H9 (cell line): ENCODE data around the gene ONECUT3. TPM values are rescaled to one million over a fixed set of nuclear protein-coding genes. Genes with fewer than 3 reads are reported as not detected.

ENCODE experiments used
- DNase-seq: peaks from one replicate; pipeline ENCODE4 v3.0.0-alpha.2; 2017
- H2AFZ ChIP-seq: one replicate; pipeline ENCODE4 v1.6.1; 2013; ENCODE audit warnings: mild to moderate bottlenecking, low read length, control low read depth, moderate library complexity
- H2AK5ac ChIP-seq: 2 replicates; pipeline ENCODE4 v1.6.1; 2013; ENCODE audit warnings: low read length, control low read depth, mixed read lengths; ENCODE audit not compliant: insufficient read length
- H2BK120ac ChIP-seq: one replicate; pipeline ENCODE4 v1.6.1; 2013; ENCODE audit warnings: low read depth, mild to moderate bottlenecking, low read length, control low read depth, inconsistent platforms; ENCODE audit not compliant: poor library complexity, severe bottlenecking
- H2BK12ac ChIP-seq: 2 replicates; pipeline ENCODE4 v1.6.1; 2013; ENCODE audit warnings: low read length, control low read depth, mixed read lengths, low read depth; ENCODE audit not compliant: insufficient read length
- H2BK15ac ChIP-seq: 2 replicates; pipeline ENCODE4 v1.6.1; 2013; ENCODE audit warnings: low read depth, low read length, control low read depth
- H2BK20ac ChIP-seq: one replicate; pipeline ENCODE4 v1.6.1; 2013; ENCODE audit warnings: low read depth, mild to moderate bottlenecking, low read length, control low read depth, inconsistent platforms; ENCODE audit not compliant: poor library complexity, severe bottlenecking
- H2BK5ac ChIP-seq: 2 replicates; pipeline ENCODE4 v1.6.1; 2013; ENCODE audit warnings: low read length, control low read depth, mixed read lengths; ENCODE audit not compliant: insufficient read length
- H3K14ac ChIP-seq: 2 replicates; pipeline ENCODE4 v1.6.1; 2013; ENCODE audit warnings: low read length, control low read depth; ENCODE audit not compliant: insufficient read depth
- H3K18ac ChIP-seq: 2 replicates; pipeline ENCODE4 v1.6.1; 2013; ENCODE audit warnings: low read depth, mild to moderate bottlenecking, mixed read lengths, low read length, control low read depth; ENCODE audit not compliant: insufficient read length
- H3K23ac ChIP-seq: 2 replicates; pipeline ENCODE4 v1.6.1; 2013; ENCODE audit warnings: low read length, control low read depth, mixed read lengths, low read depth; ENCODE audit not compliant: insufficient read length
- H3K23me2 ChIP-seq: 2 replicates; pipeline ENCODE4 v1.6.1; 2013; ENCODE audit warnings: low read depth, mild to moderate bottlenecking, mixed read lengths, low read length, control low read depth; ENCODE audit not compliant: insufficient read length, poor library complexity, severe bottlenecking
- H3K27ac ChIP-seq: 2 replicates; pipeline ENCODE4 v1.5.1; 2013; ENCODE audit warnings: low read length, control low read depth, mixed read lengths, low read depth; ENCODE audit not compliant: insufficient read length
- H3K27me3 ChIP-seq: 2 replicates; pipeline ENCODE4 v1.6.1; 2013; ENCODE audit warnings: low read length, control low read depth, inconsistent platforms; ENCODE audit not compliant: insufficient read depth
- H3K4ac ChIP-seq: 2 replicates; pipeline ENCODE4 v1.6.1; 2013; ENCODE audit warnings: low read depth, mild to moderate bottlenecking, control low read depth, inconsistent platforms, low read length, moderate library complexity
- H3K4me1 ChIP-seq: 2 replicates; pipeline ENCODE4 v1.6.1; 2013; ENCODE audit warnings: low read length, control low read depth, inconsistent platforms; ENCODE audit not compliant: insufficient read depth
- H3K4me2 ChIP-seq: 2 replicates; pipeline ENCODE4 v1.6.1; 2013; ENCODE audit warnings: low read length, control low read depth, mixed read lengths; ENCODE audit not compliant: insufficient read length, insufficient read depth
- H3K56ac ChIP-seq: 2 replicates; pipeline ENCODE4 v1.6.1; 2013; ENCODE audit warnings: low read depth, mild to moderate bottlenecking, mixed read lengths, low read length, control low read depth; ENCODE audit not compliant: insufficient read length
- H3K79me1 ChIP-seq: 2 replicates; pipeline ENCODE4 v1.6.1; 2013; ENCODE audit warnings: low read depth, mild to moderate bottlenecking, moderate library complexity, low read length, control low read depth, inconsistent platforms; ENCODE audit not compliant: insufficient read depth, poor library complexity, severe bottlenecking
- H3K79me2 ChIP-seq: 2 replicates; pipeline ENCODE4 v1.6.1; 2013; ENCODE audit warnings: low read length, control low read depth, inconsistent platforms; ENCODE audit not compliant: insufficient read depth
- H3K9ac ChIP-seq: 2 replicates; pipeline ENCODE4 v1.6.1; 2013; ENCODE audit warnings: low read length, control low read depth, mixed read lengths; ENCODE audit not compliant: insufficient read length; ENCODE audit errors: extremely low read depth
- H3K9me3 ChIP-seq: one replicate; pipeline ENCODE4 v1.6.1; 2013; ENCODE audit warnings: low read depth, low read length, inconsistent platforms; ENCODE audit not compliant: control insufficient read depth
- H3T11ph ChIP-seq: one replicate; pipeline ENCODE4 v1.6.1; 2013; ENCODE audit warnings: mild to moderate bottlenecking, low read length, control low read depth, inconsistent platforms
- H4K20me1 ChIP-seq: one replicate; pipeline ENCODE4 v1.6.1; 2013; ENCODE audit not compliant: control insufficient read depth, insufficient read length, insufficient read depth
- H4K5ac ChIP-seq: 2 replicates; pipeline ENCODE4 v1.6.1; 2013; ENCODE audit warnings: low read depth, mild to moderate bottlenecking, mixed read lengths, low read length, control low read depth; ENCODE audit not compliant: insufficient read length
- H4K8ac ChIP-seq: replicated peaks from 2 replicates; pipeline ENCODE4 v1.6.1; 2013; ENCODE audit warnings: low read length, control low read depth, mixed read lengths, low read depth; ENCODE audit not compliant: insufficient read length
- H4K91ac ChIP-seq: 2 replicates; pipeline ENCODE4 v1.6.1; 2013; ENCODE audit warnings: low read depth, mild to moderate bottlenecking, moderate library complexity, mixed read lengths, low read length, control low read depth; ENCODE audit not compliant: insufficient read length
- H3K27ac Mint-ChIP-seq, 3 experiments: 2 replicates in 2 of 3; 3 replicates in 1 of 3; pipeline ENCODE4 v1.8.0; 2020 to 2021; ENCODE audit warnings: mixed read lengths in 3 of 3, mild to moderate bottlenecking in 1 of 3, moderate library complexity in 1 of 3
- H3K27me3 Mint-ChIP-seq: 2 replicates; pipeline ENCODE4 v1.8.0; 2021; ENCODE audit warnings: low read depth, mild to moderate bottlenecking, moderate library complexity, mixed read lengths
- H3K36me3 Mint-ChIP-seq, 3 experiments: 2 replicates in 2 of 3; 3 replicates in 1 of 3; pipeline ENCODE4 v1.8.0; 2020 to 2021; ENCODE audit warnings: low read depth in 3 of 3, mixed read lengths in 3 of 3; ENCODE audit not compliant: insufficient read depth in 1 of 3
- H3K4me1 Mint-ChIP-seq, 2 experiments: 2 replicates each; pipeline ENCODE4 v1.8.0; 2020; ENCODE audit warnings: mixed read lengths in 2 of 2
- H3K4me3 Mint-ChIP-seq, 2 experiments: 2 replicates in 1 of 2; 3 replicates in 1 of 2; pipeline ENCODE4 v1.8.0; 2020 to 2021; ENCODE audit warnings: mild to moderate bottlenecking in 2 of 2, mixed read lengths in 2 of 2, moderate library complexity in 1 of 2
- H3K9me3 Mint-ChIP-seq, 2 experiments: 2 replicates in 1 of 2; 3 replicates in 1 of 2; pipeline ENCODE4 v1.8.0; 2020; ENCODE audit warnings: mild to moderate bottlenecking in 2 of 2, mixed read lengths in 2 of 2, moderate library complexity in 1 of 2
- WGBS: extraction: QIAGEN DNeasy Blood & Tissue Kit; methylation state at CpG from one replicate; pipeline ENCODE4 v1.1.7; 2013; ENCODE audit warnings: missing lambda C conversion rate, low lambda C conversion rate, mixed read lengths; ENCODE audit not compliant: insufficient read length; ENCODE audit errors: extremely low coverage; 5-methylcytosine and 5-hydroxymethylcytosine counted together
- total RNA-seq: library from RNA; stranded (reverse); gene quantifications from 2 replicates; pipeline ENCODE4 v1.2.1, GENCODE V29; 2021
- TF ChIP-seq, protein P1 (sequence below): fragments of 200-600 bp; sonication (generic); conservative IDR thresholded peaks from 3 replicates; pipeline ENCODE4 v1.8.0; 2021; ENCODE audit warnings: antibody characterized with exemption, mild to moderate bottlenecking

Gene ONECUT3
- total RNA-seq, 1 experiment from 2014 or later: 0.04 TPM

DNA sequence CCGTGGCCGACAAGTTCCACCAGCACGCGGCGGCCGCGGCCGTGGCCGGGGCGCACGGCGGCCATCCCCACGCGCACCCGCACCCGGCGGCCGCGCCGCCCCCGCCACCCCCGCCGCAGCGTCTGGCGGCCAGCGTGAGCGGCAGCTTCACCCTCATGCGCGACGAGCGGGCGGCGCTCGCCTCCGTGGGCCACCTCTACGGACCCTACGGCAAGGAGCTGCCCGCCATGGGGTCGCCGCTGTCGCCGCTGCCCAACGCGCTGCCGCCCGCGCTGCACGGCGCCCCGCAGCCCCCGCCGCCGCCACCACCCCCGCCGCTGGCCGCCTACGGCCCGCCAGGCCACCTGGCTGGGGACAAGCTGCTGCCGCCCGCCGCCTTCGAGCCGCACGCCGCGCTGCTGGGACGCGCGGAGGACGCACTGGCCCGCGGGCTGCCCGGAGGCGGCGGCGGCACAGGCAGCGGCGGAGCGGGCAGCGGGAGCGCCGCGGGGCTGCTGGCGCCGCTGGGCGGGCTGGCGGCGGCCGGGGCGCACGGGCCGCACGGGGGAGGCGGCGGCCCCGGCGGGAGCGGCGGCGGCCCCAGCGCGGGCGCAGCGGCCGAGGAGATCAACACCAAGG lies 821 bp downstream of the ONECUT3 start:
- no peak overlapping the region for H2BK15ac ChIP-seq
- no peak overlapping the region for H3K4ac ChIP-seq
- no peak overlapping the region for H3K27ac ChIP-seq
- no peak overlapping the region for H4K5ac ChIP-seq
- H2AK5ac ChIP-seq: no peak overlapping the region
- no peak overlapping the region for H3K18ac ChIP-seq
- Mint-ChIP-seq H3K27me3 (peaks cover 90% of the 10 kb centered on the region), H3K27ac (no peak overlapping the region), H3K36me3 (no peaks in the 10 kb centered on the region; a peak in 1 of 7 replicates), H3K4me3 (no peak overlapping the region), H3K9me3 (peaks cover 2 to 6% of the 10 kb centered on the region in 2 experiments; a peak in 4 of 5 replicates), H3K4me1 (peaks cover 2 to 28% of the 10 kb centered on the region in 2 experiments)
- peaks cover 2% of the 10 kb centered on the region for H3K23me2 ChIP-seq
- H3T11ph ChIP-seq: no peak overlapping the region
- H3K14ac ChIP-seq: no peak overlapping the region
- H4K8ac ChIP-seq: no peak overlapping the region
- H3K9me3 ChIP-seq: no peaks in the 10 kb centered on the region
- no peak overlapping the region for H2AFZ ChIP-seq
- no peak overlapping the region for H4K91ac ChIP-seq
- H2BK20ac ChIP-seq: no peak overlapping the region
- no peak overlapping the region for H2BK120ac ChIP-seq
- no peak overlapping the region for H3K23ac ChIP-seq
- no peak overlapping the region for H2BK5ac ChIP-seq
- WGBS: no CpG with 5 or more reads among the region's 105 CpGs
- H3K4me2 ChIP-seq: no peak overlapping the region
- TF ChIP-seq, protein P1, sequence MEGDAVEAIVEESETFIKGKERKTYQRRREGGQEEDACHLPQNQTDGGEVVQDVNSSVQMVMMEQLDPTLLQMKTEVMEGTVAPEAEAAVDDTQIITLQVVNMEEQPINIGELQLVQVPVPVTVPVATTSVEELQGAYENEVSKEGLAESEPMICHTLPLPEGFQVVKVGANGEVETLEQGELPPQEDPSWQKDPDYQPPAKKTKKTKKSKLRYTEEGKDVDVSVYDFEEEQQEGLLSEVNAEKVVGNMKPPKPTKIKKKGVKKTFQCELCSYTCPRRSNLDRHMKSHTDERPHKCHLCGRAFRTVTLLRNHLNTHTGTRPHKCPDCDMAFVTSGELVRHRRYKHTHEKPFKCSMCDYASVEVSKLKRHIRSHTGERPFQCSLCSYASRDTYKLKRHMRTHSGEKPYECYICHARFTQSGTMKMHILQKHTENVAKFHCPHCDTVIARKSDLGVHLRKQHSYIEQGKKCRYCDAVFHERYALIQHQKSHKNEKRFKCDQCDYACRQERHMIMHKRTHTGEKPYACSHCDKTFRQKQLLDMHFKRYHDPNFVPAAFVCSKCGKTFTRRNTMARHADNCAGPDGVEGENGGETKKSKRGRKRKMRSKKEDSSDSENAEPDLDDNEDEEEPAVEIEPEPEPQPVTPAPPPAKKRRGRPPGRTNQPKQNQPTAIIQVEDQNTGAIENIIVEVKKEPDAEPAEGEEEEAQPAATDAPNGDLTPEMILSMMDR: no peak
- DNase-seq: no peak
- no peaks in the 10 kb centered on the region for H4K20me1 ChIP-seq
- no peak overlapping the region for H3K9ac ChIP-seq
- peaks cover 90% of the 10 kb centered on the region for H3K27me3 ChIP-seq
- no peak overlapping the region for H3K56ac ChIP-seq
- no peaks in the 10 kb centered on the region for H3K4me1 ChIP-seq
- H2BK12ac ChIP-seq: no peak overlapping the region
- H3K79me2 ChIP-seq: no peaks in the 10 kb centered on the region
- H3K79me1 ChIP-seq: no peaks in the 10 kb centered on the region
